Ovary (tissue), 9 donors: ENCODE results near the gene JAK1. TPM values are rescaled to one million over a fixed set of nuclear protein-coding genes. Genes with fewer than 3 reads are reported as not detected.

Source experiments
- DNase-seq, 5 donors: peaks; one replicate each; pipeline ENCODE4 v3.0.0-alpha.2; 2019 to 2020
- H3K27ac ChIP-seq, 2 donors: fragments of 200-600 bp; one replicate each; pipeline versions ENCODE4 v1.5.1 to v1.8.0; 2019 to 2022
- H3K27me3 ChIP-seq: fragments of 200-600 bp; one replicate; pipeline ENCODE4 v1.8.0; 2022
- H3K36me3 ChIP-seq: fragments of 200-600 bp; sonication (generic); one replicate; pipeline ENCODE4 v1.5.1; 2019
- H3K4me1 ChIP-seq: one replicate; pipeline ENCODE4 v1.8.1; 2013; ENCODE audit warnings: mild to moderate bottlenecking, moderate library complexity; ENCODE audit not compliant: insufficient read depth
- H3K4me3 ChIP-seq: fragments of 200-600 bp; sonication (generic); one replicate; pipeline ENCODE4 v1.5.1; 2017
- H3K9me3 ChIP-seq, 2 donors: fragments of 200-600 bp in 1 of 2; sonication (generic) in 1 of 2; one replicate each; pipeline versions ENCODE4 v1.5.1 to v1.8.1; 2013 to 2019; ENCODE audit warnings: mild to moderate bottlenecking in 1 of 2, moderate library complexity in 1 of 2
- CTCF ChIP-seq, 3 donors: fragments of 450-650 bp in 2 of 3; fragments of 200-600 bp in 1 of 3; IDR thresholded peaks; one replicate each; pipeline versions ENCODE4 v1.5.1 to v1.8.0; 2016 to 2022; ENCODE audit warnings: antibody characterized with exemption in 3 of 3, mild to moderate bottlenecking in 1 of 3
- EP300 ChIP-seq: sonication (generic); formaldehyde crosslinking; IDR thresholded peaks from one replicate; pipeline ENCODE4 v1.6.1; 2017; ENCODE audit warnings: antibody characterized with exemption
- POLR2A ChIP-seq: fragments of 450-650 bp; IDR thresholded peaks from one replicate; pipeline ENCODE4 v1.6.1; 2017; ENCODE audit warnings: antibody characterized with exemption, mild to moderate bottlenecking, moderate library complexity
- WGBS, 3 donors: extraction: QIAGEN DNeasy Blood & Tissue Kit in 1 of 3; methylation state at CpG; one replicate each; pipeline versions ENCODE4 v1.1.5 to v1.1.7; 2013 to 2017; 5-methylcytosine and 5-hydroxymethylcytosine counted together
- intact Hi-C, 4 donors: fragments of 100-400 bp; cut with DNase I; formaldehyde crosslinking; loops; one replicate each; pipeline versions ENCODE4 v1.11.0 to v1.15.1; 2022 to 2023
- polyA plus RNA-seq, 2 donors: library from polyadenylated mRNA; stranded (reverse); fragments of 200-250 nt in 1 of 2; fragments of 350-450 nt in 1 of 2; fragmentation: Illumina TruSeq in 1 of 2; extraction: RNeasy Lipid Tissue Mini Kit (QIAGEN cat#74804) in 1 of 2; gene quantifications; one replicate each; pipeline ENCODE4 v1.2.3, GENCODE V29; 2013 to 2014
- total RNA-seq, 7 donors: library from RNA; depleted of rRNA in 2 of 7; stranded (reverse); fragments of >200 nt in 2 of 7; fragmentation: NEBNext Ultra II Directional in 3 of 7; extraction: Animal tissue kit (Norgen Biotek cat#: 25700) in 3 of 7; gene quantifications; one replicate each; pipeline versions ENCODE4 v1.1.0 to v1.2.4, GENCODE V29; 2016 to 2023
- donor health status: DM: no; HTN: no; CAD: no; lungs with moderate emphysema.
- donor health status: DM: no; HTN: no; CAD: no.
- donor health status: Bipolar disorder and iron deficiency.
- donor health status: DM: yes; HTN: yes; CAD: no.
- donor health status: DM: no; HTN: no; CAD: no.
- donor health status: DM: yes; HTN: yes; CAD: no.

JAK1 gene
- total and polyA plus RNA-seq, 9 donors: 50.9 to 169 (median 127) TPM

- Histone ChIP-seq H3K36me3 (no peaks in the 10 kb centered on the region), H3K4me1 (no peaks in the 10 kb centered on the region), H3K27me3 (no peaks in the 10 kb centered on the region), H3K9me3 (no peaks in the 10 kb centered on the region), H3K4me3 (no peak overlapping the region), H3K27ac (no peak overlapping the region)
- no peak for TF ChIP-seq EP300
- no peak for TF ChIP-seq POLR2A
- no peak for TF ChIP-seq CTCF (IDR thresholded peaks at IDR 0.05)
- intact Hi-C loops: no loop called here
- no peak for DNase-seq
- 93 to 95% (median 94%) methylated on average over 5 of the region's 5 CpGs for WGBS, 3 donors
Observed at GRCh38 chr1:64995316-64995715, 29.0 kb upstream of the JAK1 start.

GRCh38 chr1:64986903-64987871 is 20.8 kb upstream of the JAK1 start:
- 77 to 84% (median 77%) methylated on average over 3 of the region's 3 CpGs for WGBS, 3 donors
- Histone ChIP-seq H3K36me3 (no peaks in the 10 kb centered on the region), H3K9me3 (no peaks in the 10 kb centered on the region), H3K4me3 (no peak overlapping the region), H3K27ac (no peak overlapping the region), H3K27me3 (no peaks in the 10 kb centered on the region), H3K4me1 (no peaks in the 10 kb centered on the region)
- TF ChIP-seq CTCF (IDR thresholded peaks at IDR 0.05): no peak
- TF ChIP-seq POLR2A: no peak
- no peak for TF ChIP-seq EP300
- no peak for DNase-seq
- intact Hi-C loops: no loop called here

- Histone ChIP-seq H3K27me3 (no peaks in the 10 kb centered on the region), H3K9me3 (no peaks in the 10 kb centered on the region), H3K36me3 (no peaks in the 10 kb centered on the region), H3K4me3 (no peak overlapping the region), H3K27ac (no peak overlapping the region), H3K4me1 (no peaks in the 10 kb centered on the region)
- 54 to 72% (median 57%) methylated on average over 3 of the region's 3 CpGs for WGBS, 3 donors
- TF ChIP-seq POLR2A: no peak
- no peak for TF ChIP-seq EP300
- TF ChIP-seq CTCF (IDR thresholded peaks at IDR 0.05): no peak
- DNase-seq: no peak
- intact Hi-C loops: no loop called here
Observed at GRCh38 chr1:64984737-64985136, 18.4 kb upstream of the JAK1 start.

GRCh38 chr1:64984106-64984505 is 17.8 kb upstream of the JAK1 start:
- no peak for TF ChIP-seq EP300
- TF ChIP-seq CTCF (IDR thresholded peaks at IDR 0.05): no peak
- TF ChIP-seq POLR2A: no peak
- no peak overlapping the region for H3K27ac ChIP-seq
- no peaks in the 10 kb centered on the region for H3K9me3 ChIP-seq
- no peaks in the 10 kb centered on the region for H3K4me1 ChIP-seq
- DNase-seq: no peak
- no peaks in the 10 kb centered on the region for H3K27me3 ChIP-seq
- no peaks in the 10 kb centered on the region for H3K36me3 ChIP-seq
- no peak overlapping the region for H3K4me3 ChIP-seq
- intact Hi-C loops: no loop called here
- 84 to 91% (median 91%) methylated on average over 3 of the region's 3 CpGs for WGBS, 3 donors
